Renal cortical epithelial cell (primary cell): ENCODE measurements around the gene OR11A1. TPM values are rescaled to one million over a fixed set of nuclear protein-coding genes. Genes with fewer than 3 reads are reported as not detected.
"Not testable (repeated sequence)": the region's sequence is repeated elsewhere in the genome, so short reads cannot be mapped to it uniquely, and the experiment has no call there.

Source experiments
- DNase-seq: peaks from one replicate; pipeline ENCODE4 v3.0.0-alpha.2; 2011; ENCODE audit warnings: low read depth
- total RNA-seq: library from RNA; depleted of rRNA; stranded (reverse); fragments of >200 nt; gene quantifications from 2 replicates; pipeline ENCODE4 v1.2.3, GENCODE V29; 2014

Gene OR11A1
- total RNA-seq, 1 donor from 2014 or later = not detected

GRCh38 chr6:29478740-29479139, 21.9 kb upstream of the OR11A1 start:
- no peak for DNase-seq

- DNase-seq = no peak
Measured at GRCh38 chr6:29477923-29478450, 21.1 kb upstream of the OR11A1 start.

- DNase-seq = no peak
Measured at GRCh38 chr6:29474996-29475395, 18.1 kb upstream of the OR11A1 start.

GRCh38 chr6:29466241-29466640, 9.4 kb upstream of the OR11A1 start:
- DNase-seq = no peak

- DNase-seq = no peak
Measured at GRCh38 chr6:29465801-29466200, 8.9 kb upstream of the OR11A1 start.

- no peak for DNase-seq
Measured at GRCh38 chr6:29465279-29465678, 8.4 kb upstream of the OR11A1 start.

- no peak for DNase-seq
Measured at GRCh38 chr6:29462022-29462421, 5.2 kb upstream of the OR11A1 start.

GRCh38 chr6:29461021-29461814, 4.3 kb upstream of the OR11A1 start:
- no peak for DNase-seq

- DNase-seq = no peak
Measured at GRCh38 chr6:29451471-29452193, 5.2 kb downstream of the OR11A1 start.

- DNase-seq = no peak
Measured at GRCh38 chr6:29447670-29448069, 9.2 kb downstream of the OR11A1 start.

- DNase-seq = not testable (repeated sequence)
Measured at GRCh38 chr6:29444031-29444430, 12.8 kb downstream of the OR11A1 start.

GRCh38 chr6:29442719-29443118, 14.2 kb downstream of the OR11A1 start:
- no peak for DNase-seq

- no peak for DNase-seq
Measured at GRCh38 chr6:29439006-29439405, 17.9 kb downstream of the OR11A1 start, which contains the start of gene OR10C1. TSS of gene OR10C1 (plus strand) at chr6:29439306. CDS start at chr6:29440016, 710 bp downstream.

- DNase-seq = not testable (repeated sequence)
Measured at GRCh38 chr6:29436730-29437129, 20.1 kb downstream of the OR11A1 start.

- no peak for DNase-seq
Measured at GRCh38 chr6:29426654-29427053, 30.2 kb downstream of the OR11A1 start.

- no peak for DNase-seq
Measured at GRCh38 chr6:29425075-29425474, 31.8 kb downstream of the OR11A1 start.

- DNase-seq = no peak
Measured at GRCh38 chr6:29424575-29424974, 32.3 kb downstream of the OR11A1 start.

- DNase-seq = no peak
Measured at GRCh38 chr6:29424168-29424567, 32.7 kb downstream of the OR11A1 start.

- peak; percentile 34 for DNase-seq
Measured at GRCh38 chr6:29419516-29419915, 37.4 kb downstream of the OR11A1 start.

GRCh38 chr6:29414588-29414987, 42.3 kb downstream of the OR11A1 start, which contains the start of gene OR12D1:
TSS of gene OR12D1 (plus strand) at chr6:29414928.
- DNase-seq = peak; percentile 30

GRCh38 chr6:29403801-29404200, 53.1 kb downstream of the OR11A1 start:
- DNase-seq = no peak

GRCh38 chr6:29399525-29399924, 57.3 kb downstream of the OR11A1 start:
- no peak for DNase-seq

GRCh38 chr6:29395331-29395730, 61.5 kb downstream of the OR11A1 start, which contains the start of gene OR12D2:
TSS of gene OR12D2 (plus strand) at chr6:29395631. CDS start at chr6:29396700, 1,069 bp downstream.
- no peak for DNase-seq
